GM20000 (cell line): ENCODE measurements around the gene CAMSAP2.
A peak's percentile ranks its signal among the peaks of the same experiment; 100 is the strongest.

Source experiments
- DNase-seq: peaks from one replicate; pipeline ENCODE4 v3.0.0; 2012; ENCODE audit warnings: low spot score
- TF ChIP-seq, protein P1 (sequence below): IDR thresholded peaks from 2 replicates; pipeline ENCODE4 v1.5.1; 2012; ENCODE audit warnings: mild to moderate bottlenecking, control low read depth; ENCODE audit errors: extremely low read depth, missing control alignments

Gene CAMSAP2

DNA sequence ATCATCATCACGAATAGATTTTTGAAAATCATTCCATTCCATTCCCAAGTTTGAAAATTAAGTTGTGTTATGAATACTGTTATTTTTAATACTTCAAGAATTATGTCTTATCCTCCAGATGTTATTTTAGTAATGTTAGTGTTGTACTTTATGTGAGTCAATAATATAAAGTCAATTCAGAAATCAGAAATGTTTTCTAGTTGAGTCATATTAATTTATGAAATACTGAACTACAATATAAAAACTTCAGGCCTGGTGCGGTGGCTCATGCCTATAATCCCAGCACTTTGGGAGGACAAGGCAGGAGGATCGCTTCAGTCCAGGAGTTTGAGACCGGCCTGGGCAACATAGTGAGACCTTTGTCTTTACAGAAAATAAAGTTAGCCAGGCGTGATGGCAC lies 95.7 kb downstream of the CAMSAP2 start:
- TF ChIP-seq, protein P1, sequence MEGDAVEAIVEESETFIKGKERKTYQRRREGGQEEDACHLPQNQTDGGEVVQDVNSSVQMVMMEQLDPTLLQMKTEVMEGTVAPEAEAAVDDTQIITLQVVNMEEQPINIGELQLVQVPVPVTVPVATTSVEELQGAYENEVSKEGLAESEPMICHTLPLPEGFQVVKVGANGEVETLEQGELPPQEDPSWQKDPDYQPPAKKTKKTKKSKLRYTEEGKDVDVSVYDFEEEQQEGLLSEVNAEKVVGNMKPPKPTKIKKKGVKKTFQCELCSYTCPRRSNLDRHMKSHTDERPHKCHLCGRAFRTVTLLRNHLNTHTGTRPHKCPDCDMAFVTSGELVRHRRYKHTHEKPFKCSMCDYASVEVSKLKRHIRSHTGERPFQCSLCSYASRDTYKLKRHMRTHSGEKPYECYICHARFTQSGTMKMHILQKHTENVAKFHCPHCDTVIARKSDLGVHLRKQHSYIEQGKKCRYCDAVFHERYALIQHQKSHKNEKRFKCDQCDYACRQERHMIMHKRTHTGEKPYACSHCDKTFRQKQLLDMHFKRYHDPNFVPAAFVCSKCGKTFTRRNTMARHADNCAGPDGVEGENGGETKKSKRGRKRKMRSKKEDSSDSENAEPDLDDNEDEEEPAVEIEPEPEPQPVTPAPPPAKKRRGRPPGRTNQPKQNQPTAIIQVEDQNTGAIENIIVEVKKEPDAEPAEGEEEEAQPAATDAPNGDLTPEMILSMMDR, result no peak
- no peak for DNase-seq

DNA sequence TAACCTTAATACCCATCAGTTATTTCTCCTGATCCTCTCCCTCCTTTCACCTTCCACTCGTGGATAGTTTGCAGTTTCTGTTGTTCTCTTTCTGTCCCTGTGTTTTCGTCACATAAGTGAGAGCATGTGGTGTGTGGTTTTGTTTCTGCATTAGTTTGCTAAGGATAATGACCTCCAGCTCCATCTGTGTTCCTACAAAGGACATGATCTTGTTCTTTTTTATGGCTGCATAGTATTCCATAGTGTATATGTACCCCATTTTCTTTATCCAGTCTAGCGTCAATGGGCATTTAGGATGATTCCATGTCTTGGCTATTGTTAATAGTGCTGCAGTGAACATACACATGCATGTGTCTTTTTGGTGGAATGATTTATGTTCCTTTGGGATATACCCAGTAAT lies 97.5 kb downstream of the CAMSAP2 start:
- no peak for DNase-seq
- TF ChIP-seq, protein P1, result no peak

DNA sequence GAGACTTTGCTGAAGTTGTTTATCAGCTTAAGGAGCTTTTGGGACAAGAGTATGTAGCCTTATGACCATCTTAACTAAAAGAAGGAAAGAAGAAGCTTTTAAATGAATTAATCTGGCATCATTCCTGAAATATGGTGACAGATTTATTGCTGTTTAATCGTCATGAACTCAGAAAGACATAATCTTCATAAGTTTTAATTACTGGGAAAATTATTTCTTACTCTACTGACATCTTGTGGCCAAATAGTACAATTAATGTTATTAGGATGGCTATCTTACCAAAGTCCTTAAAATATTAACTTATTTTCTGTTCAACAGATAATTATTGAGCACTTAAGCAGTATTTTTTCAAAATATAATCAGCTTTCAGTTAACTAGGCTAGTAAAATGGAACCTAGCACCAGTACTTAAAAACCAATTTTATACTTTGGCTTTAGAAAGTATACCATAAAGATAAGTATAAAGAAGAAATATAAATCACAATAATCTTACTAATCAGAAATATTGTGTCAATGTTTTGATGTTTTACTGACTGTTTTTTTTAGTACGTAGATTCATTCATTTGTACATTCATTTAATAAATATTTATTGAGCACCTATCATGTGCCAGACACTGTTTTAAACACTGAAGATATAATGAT lies 99.4 kb downstream of the CAMSAP2 start:
- DNase-seq, result peak; percentile 8
- TF ChIP-seq, protein P1, result no peak

DNA sequence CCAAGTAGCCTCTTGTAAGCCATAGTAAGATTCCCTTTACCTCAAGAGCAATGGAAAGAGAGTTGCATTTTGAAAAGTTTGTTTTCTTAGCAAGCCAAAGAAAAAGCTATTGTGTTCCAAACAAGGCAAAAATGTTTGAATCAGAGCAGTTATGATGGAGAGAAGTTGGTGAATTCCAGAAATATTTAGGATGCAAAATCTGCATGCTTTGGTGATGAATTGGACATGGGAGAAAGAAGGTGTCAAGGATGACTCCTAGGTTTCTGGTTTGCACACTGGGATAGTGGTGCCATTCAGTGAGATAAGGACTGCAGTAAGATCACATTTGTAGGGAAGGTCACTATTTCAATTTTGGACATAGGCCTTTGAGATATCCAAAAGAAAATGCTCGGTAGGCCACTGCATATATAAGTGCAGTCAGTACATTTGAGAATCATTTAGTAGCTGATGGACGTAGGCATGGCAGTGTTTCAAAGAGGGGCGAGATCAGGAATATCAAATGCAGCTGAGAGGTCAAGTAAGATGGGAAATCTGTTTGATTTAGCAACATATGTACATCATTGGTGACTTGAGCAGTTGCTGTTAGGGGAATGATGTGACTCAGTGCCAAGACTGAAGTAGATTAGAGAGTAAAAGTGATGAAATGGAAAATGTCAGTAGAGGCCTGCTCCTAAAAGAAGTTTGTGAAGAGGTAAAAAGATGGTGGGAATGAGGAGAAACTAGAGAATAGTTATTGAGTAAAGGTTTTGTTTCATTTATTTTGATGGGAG lies 100.2 kb downstream of the CAMSAP2 start:
- TF ChIP-seq, protein P1, result no peak
- DNase-seq, result no peak

DNA sequence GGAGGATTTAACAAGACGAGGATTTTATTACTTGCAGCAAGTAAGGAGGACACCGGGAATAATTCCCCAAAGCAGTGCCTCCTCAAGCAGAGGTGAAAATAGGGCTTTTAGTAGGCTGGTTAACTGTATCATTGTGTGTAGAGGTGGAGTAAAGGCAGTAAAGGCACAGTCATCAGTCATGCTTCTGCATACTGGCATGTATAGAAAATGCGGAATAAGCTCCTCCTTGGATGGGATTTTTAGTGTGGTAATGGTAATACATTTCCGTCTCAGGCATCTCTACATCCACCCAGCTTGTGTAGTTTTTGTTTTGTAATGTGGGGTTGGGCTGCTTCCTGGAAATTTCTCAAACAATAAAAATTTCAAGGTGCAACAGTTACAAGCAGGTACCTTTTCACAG lies 106.7 kb downstream of the CAMSAP2 start:
- DNase-seq, result no peak
- TF ChIP-seq, protein P1, result no peak

DNA sequence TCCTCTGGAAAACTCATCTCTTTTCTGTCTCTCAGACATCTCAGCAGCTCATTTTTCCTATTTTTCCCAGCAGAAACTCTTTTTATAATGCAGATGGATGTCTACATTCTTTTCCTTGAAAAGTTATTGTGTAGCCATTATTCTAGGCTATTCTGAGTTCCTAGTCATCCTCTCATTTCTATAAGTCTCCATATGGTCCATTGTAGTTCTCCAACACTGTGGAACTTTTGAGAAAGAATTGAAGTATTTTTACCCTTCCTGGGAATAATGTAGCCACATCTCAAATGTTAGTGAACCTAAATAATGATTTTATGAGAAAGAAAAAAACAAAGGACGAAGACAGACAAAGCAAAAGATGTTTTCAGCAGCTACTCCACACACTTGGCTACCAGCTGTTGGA lies 107.7 kb downstream of the CAMSAP2 start:
- TF ChIP-seq, protein P1, result no peak

DNA sequence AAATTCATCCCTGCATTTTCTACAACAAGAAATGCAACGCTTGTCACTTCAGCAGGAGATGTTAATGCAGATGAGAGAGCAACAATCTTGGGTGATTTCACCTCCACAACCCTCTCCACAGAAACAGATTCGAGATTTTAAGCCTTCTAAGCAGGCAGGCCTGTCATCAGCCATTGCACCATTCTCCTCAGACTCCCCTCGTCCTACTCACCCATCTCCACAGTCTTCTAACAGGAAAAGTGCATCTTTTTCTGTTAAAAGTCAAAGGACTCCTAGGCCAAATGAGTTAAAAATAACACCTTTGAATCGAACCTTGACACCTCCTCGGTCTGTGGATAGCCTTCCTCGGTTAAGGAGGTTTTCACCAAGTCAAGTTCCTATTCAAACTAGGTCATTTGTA lies 110.7 kb downstream of the CAMSAP2 start:
- DNase-seq, result no peak
- TF ChIP-seq, protein P1, result no peak

More for the DNA sequence above, 107.7 kb downstream of the CAMSAP2 start:
- DNase-seq, result no peak
